Left lung (tissue), 14 donors: ENCODE data around the gene KIF15. TPM values are rescaled to one million over a fixed set of nuclear protein-coding genes. Genes with fewer than 3 reads are reported as not detected.

Source experiments
- ATAC-seq: fragments of 200-7000 bp; cut with Tn5 transposase; one replicate; pipeline ENCODE4 v1.9.1; 2020; ENCODE audit warnings: moderate library complexity
- DNase-seq, 4 donors: peaks; one replicate each; pipeline ENCODE4 v3.0.0-alpha.2; 2013 to 2020
- H3K27ac ChIP-seq, 2 donors: fragments of 200-600 bp; sonication (generic) in 1 of 2; one replicate each; pipeline versions ENCODE4 v1.5.0 to v1.8.0; 2020 to 2021
- H3K27me3 ChIP-seq, 2 donors: fragments of 200-600 bp; sonication (generic) in 1 of 2; one replicate each; pipeline versions ENCODE4 v1.5.0 to v1.8.0; 2020 to 2021
- H3K36me3 ChIP-seq, 2 donors: fragments of 200-600 bp; sonication (generic) in 1 of 2; one replicate each; pipeline versions ENCODE4 v1.5.0 to v1.8.0; 2020 to 2021
- H3K4me1 ChIP-seq, 2 donors: fragments of 200-600 bp; one replicate each; pipeline ENCODE4 v1.8.0; 2021
- H3K4me3 ChIP-seq, 2 donors: fragments of 200-600 bp; sonication (generic) in 1 of 2; one replicate each; pipeline versions ENCODE4 v1.5.0 to v1.8.0; 2020 to 2021; ENCODE audit warnings: mild to moderate bottlenecking in 1 of 2
- H3K9me3 ChIP-seq, 2 donors: fragments of 200-600 bp; sonication (generic) in 1 of 2; one replicate each; pipeline versions ENCODE4 v1.5.0 to v1.8.0; 2020 to 2021
- CTCF ChIP-seq, 2 donors: fragments of 200-600 bp; sonication (generic) in 1 of 2; IDR thresholded peaks; one replicate each; pipeline versions ENCODE4 v1.5.0 to v1.8.0; 2021; ENCODE audit warnings: antibody characterized with exemption in 2 of 2
- intact Hi-C, 2 donors: fragments of 100-400 bp; cut with DNase I; formaldehyde crosslinking; loops; one replicate each; pipeline versions ENCODE4 v1.11.2 to v1.14.2; 2022
- long read RNA-seq, 12 donors: library from polyadenylated mRNA in 2 of 12; unstranded in 2 of 12; transcript quantifications; one replicate each; pipeline ENCODE4 v2.0.0 and lab custom pipeline, GENCODE V29; 2019 to 2026
- polyA plus RNA-seq, 6 donors: library from polyadenylated mRNA; unstranded; fragments of 120-200 nt; gene quantifications; one replicate each; pipeline ENCODE4 v1.2.1, GENCODE V29; 2013; ENCODE audit not compliant: insufficient read length in 6 of 6
- total RNA-seq, 2 donors: library from RNA; stranded (reverse); fragmentation: NEBNext Ultra II Directional; extraction: Animal tissue kit (Norgen Biotek cat#: 25700); gene quantifications; one replicate each; pipeline ENCODE4 v1.2.1, GENCODE V29; 2021
- donor health status: DM: no; HTN: yes; CAD: no.
- donor health status: DM: no; HTN: no; CAD: no.

KIF15 gene
- total RNA-seq (1 to 10 TPM; 1.8 to 3.9 TPM), polyA plus RNA-seq (10 to 100 TPM; 16.5 to 51.3 (median 28.6) TPM)
- long read RNA-seq, donor 1, partial matches to known transcripts, result 10 of 10 reads
- long read RNA-seq, donor 1, other reads (novel, unspliced or antisense), result 0 of 10 reads
- long read RNA-seq, donor 2, partial matches to known transcripts, result 16 of 16 reads
- long read RNA-seq, donor 2, other reads (novel, unspliced or antisense), result 0 of 16 reads
- long read RNA-seq, donor 3, partial matches to known transcripts, result 7 of 7 reads
- long read RNA-seq, donor 3, other reads (novel, unspliced or antisense), result 0 of 7 reads
- long read RNA-seq, donor 4, partial matches to known transcripts, result 1 of 3 reads
- long read RNA-seq, donor 4, other reads (novel, unspliced or antisense), result 2 of 3 reads
- long read RNA-seq, donor 5, partial matches to known transcripts, result 5 of 5 reads
- long read RNA-seq, donor 5, other reads (novel, unspliced or antisense), result 0 of 5 reads
- long read RNA-seq, donor 6, full-length matches to known transcripts, result 1 of 18 reads
- long read RNA-seq, donor 6, partial matches to known transcripts, result 17 of 18 reads
- long read RNA-seq, donor 6, other reads (novel, unspliced or antisense), result 0 of 18 reads
- long read RNA-seq, donor 7, full-length matches to known transcripts, result 1 of 1 reads
- long read RNA-seq, donor 7, partial matches to known transcripts, result 0 of 1 reads
- long read RNA-seq, donor 7, other reads (novel, unspliced or antisense), result 0 of 1 reads
- long read RNA-seq, donor 8, result 0 reads
- long read RNA-seq, donor 9, result 0 reads
- long read RNA-seq, donor 10, result 0 reads
- long read RNA-seq, donor 11, result 0 reads
- long read RNA-seq, donor 12, result 0 reads

GRCh38 chr3:44761424-44762169 is at the start of gene KIF15, which contains the start of gene KIAA1143:
KIF15 (plus strand) TSS chr3:44761794; CDS start chr3:44761866, 72 bp downstream.
KIAA1143 (minus strand) TSS chr3:44761619; CDS start chr3:44761602, 17 bp downstream.
- ATAC-seq (peak; percentile 99), DNase-seq (peak; percentile 97 to 98 (median 98))
- Histone ChIP-seq H3K27ac (peak within 1 kb of the TSS; percentile 65 to 82), H3K4me1 (peaks cover 4 to 18% of the 10 kb centered on the region in 2 donors), H3K4me3 (peak within 1 kb of the TSS; percentile 69 to 82), H3K27me3 (no peaks in the 10 kb centered on the region), H3K9me3 (peaks cover 0 to 29% of the 10 kb centered on the region in 2 donors), H3K36me3 (peaks cover 0 to 10% of the 10 kb centered on the region in 2 donors)
- no peak for TF ChIP-seq CTCF (IDR thresholded peaks at IDR 0.05)
- intact Hi-C loops, result no loop called here

GRCh38 chr3:44712455-44713075 is 49.0 kb upstream of the KIF15 start, which contains the start of gene ZNF502:
ZNF502 (plus strand) TSS chr3:44712660; CDS start chr3:44720262, 7,602 bp downstream.
- DNase-seq (peak; percentile 83 to 94 (median 88)), ATAC-seq (peak; percentile 99)
- TF ChIP-seq CTCF (IDR thresholded peaks at IDR 0.05), result peak in 1 of 2 donors; percentile 43
- Histone ChIP-seq H3K4me3 (peak within 1 kb of the TSS; percentile 50 to 71), H3K27ac (peak within 1 kb of the TSS; percentile 59 to 65), H3K9me3 (peaks cover 0 to 76% of the 10 kb centered on the region in 2 donors), H3K27me3 (peaks cover 0 to 9% of the 10 kb centered on the region in 2 donors), H3K4me1 (no peaks in the 10 kb centered on the region), H3K36me3 (peaks cover 0 to 26% of the 10 kb centered on the region in 2 donors)
- intact Hi-C loops, result no loop called here

- Histone ChIP-seq H3K4me1 (no peaks in the 10 kb centered on the region), H3K4me3 (no peak overlapping the region), H3K36me3 (peaks cover 0 to 56% of the 10 kb centered on the region in 2 donors), H3K27ac (no peak overlapping the region), H3K27me3 (no peaks in the 10 kb centered on the region), H3K9me3 (peaks cover 15 to 100% of the 10 kb centered on the region in 2 donors)
- ATAC-seq (no peak), DNase-seq (no peak)
- TF ChIP-seq CTCF (IDR thresholded peaks at IDR 0.05), result no peak
- intact Hi-C loops, result no loop called here
Measured at GRCh38 chr3:44721231-44722102, 40.1 kb upstream of the KIF15 start.

GRCh38 chr3:44722103-44722401 is 39.5 kb upstream of the KIF15 start:
- H3K27me3 ChIP-seq, result no peaks in the 10 kb centered on the region
- no peak overlapping the region for H3K27ac ChIP-seq
- no peak for ATAC-seq
- H3K9me3 ChIP-seq, result peaks cover 15 to 100% of the 10 kb centered on the region in 2 donors
- H3K4me1 ChIP-seq, result no peaks in the 10 kb centered on the region
- no peak for TF ChIP-seq CTCF (IDR thresholded peaks at IDR 0.05)
- H3K4me3 ChIP-seq, result no peak overlapping the region
- intact Hi-C loops, result no loop called here
- DNase-seq, result no peak
- H3K36me3 ChIP-seq, result peaks cover 0 to 56% of the 10 kb centered on the region in 2 donors
